ENCODE measurements around the gene BBLN.

The BBLN gene

GRCh38 chr9:128168731-128169308 is 8.8 kb downstream of the BBLN start:
- no peak for TF ChIP-seq CTCF (IDR thresholded peaks at IDR 0.05; ENCODE audit: control insufficient read depth, extremely low read depth, insufficient read depth)
- DNase-seq (ENCODE audit: low read depth), result no peak
- H3K4me3 ChIP-seq (ENCODE audit: low read depth, low read length), result no peak overlapping the region

GRCh38 chr9:128169492-128169891 is 9.4 kb downstream of the BBLN start:
- TF ChIP-seq CTCF (IDR thresholded peaks at IDR 0.05; ENCODE audit: control insufficient read depth, extremely low read depth, insufficient read depth), result no peak
- no peak for DNase-seq (ENCODE audit: low read depth)
- no peak overlapping the region for H3K4me3 ChIP-seq (ENCODE audit: low read depth, low read length)

- no peak for DNase-seq (ENCODE audit: low read depth)
- H3K4me3 ChIP-seq (ENCODE audit: low read depth, low read length), result no peak overlapping the region
- no peak for TF ChIP-seq CTCF (IDR thresholded peaks at IDR 0.05; ENCODE audit: control insufficient read depth, extremely low read depth, insufficient read depth)
Measured at GRCh38 chr9:128169925-128170324, 9.9 kb downstream of the BBLN start.

GRCh38 chr9:128174062-128174461 is 14.0 kb downstream of the BBLN start:
- TF ChIP-seq CTCF (IDR thresholded peaks at IDR 0.05; ENCODE audit: control insufficient read depth, extremely low read depth, insufficient read depth), result no peak
- no peak overlapping the region for H3K4me3 ChIP-seq (ENCODE audit: low read depth, low read length)
- DNase-seq (ENCODE audit: low read depth), result no peak

- no peak overlapping the region for H3K4me3 ChIP-seq (ENCODE audit: low read depth, low read length)
- no peak for TF ChIP-seq CTCF (IDR thresholded peaks at IDR 0.05; ENCODE audit: control insufficient read depth, extremely low read depth, insufficient read depth)
- no peak for DNase-seq (ENCODE audit: low read depth)
Measured at GRCh38 chr9:128175102-128175563, 15.1 kb downstream of the BBLN start.

- no peak overlapping the region for H3K4me3 ChIP-seq (ENCODE audit: low read depth, low read length)
- no peak for TF ChIP-seq CTCF (IDR thresholded peaks at IDR 0.05; ENCODE audit: control insufficient read depth, extremely low read depth, insufficient read depth)
Measured at GRCh38 chr9:128175726-128176125, 15.7 kb downstream of the BBLN start.

GRCh38 chr9:128178806-128179431 is 18.9 kb downstream of the BBLN start:
- no peak for TF ChIP-seq CTCF (IDR thresholded peaks at IDR 0.05; ENCODE audit: control insufficient read depth, extremely low read depth, insufficient read depth)
- DNase-seq (ENCODE audit: low read depth), result no peak
- no peak overlapping the region for H3K4me3 ChIP-seq (ENCODE audit: low read depth, low read length)

More at GRCh38 chr9:128175726-128176125, 15.7 kb downstream of the BBLN start:
- DNase-seq (ENCODE audit: low read depth), result no peak
